ENCODE measurements around the gene CNP. TPM values are rescaled to one million over a fixed set of nuclear protein-coding genes. Genes with fewer than 3 reads are reported as not detected.

The CNP gene
- polyA plus RNA-seq (2012; ENCODE audit: missing spikeins): 26.4 TPM

DNA sequence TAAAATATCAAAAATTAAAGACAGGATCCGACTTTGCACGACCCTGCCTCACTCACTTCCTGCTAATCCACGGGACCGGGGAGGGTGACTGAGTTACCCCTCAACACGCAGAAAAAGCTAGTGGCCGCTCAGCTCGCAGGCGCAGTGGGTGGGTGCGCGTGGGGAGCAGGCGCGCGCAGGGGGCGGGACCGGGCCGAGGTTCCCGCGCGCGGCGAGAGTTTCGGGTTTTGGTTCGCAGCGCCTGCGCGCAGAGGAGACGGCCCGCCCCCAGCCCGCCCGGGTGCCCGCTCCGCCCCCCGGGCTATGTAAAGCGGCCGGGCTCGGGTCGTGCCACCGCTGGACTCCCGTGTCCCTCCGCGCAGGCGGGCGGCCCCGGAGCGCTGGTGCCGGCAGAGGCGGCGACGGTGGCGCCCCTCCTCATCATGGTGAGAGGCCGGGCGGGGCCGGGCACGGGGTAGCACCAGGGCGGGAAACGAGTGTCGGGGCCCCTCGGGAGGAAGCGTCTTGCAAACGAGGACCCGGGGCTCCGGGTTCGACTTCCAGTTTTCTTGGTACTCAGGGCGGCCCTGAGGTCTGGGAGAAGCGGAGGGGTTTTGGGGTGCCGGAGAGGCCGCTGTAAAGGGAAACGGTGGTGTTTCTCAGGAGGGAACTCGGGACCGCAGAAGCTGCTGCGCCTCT, at the start of gene CNP:
CNP (plus strand) TSS at position 333 of the 678 bp plus-strand sequence; CDS start at position 423, 90 bp downstream.
- TF ChIP-seq POLR2A (IDR thresholded peaks at IDR 0.05; ENCODE audit: low read depth, low read length) (peak; percentile 69), TAF1 (IDR thresholded peaks at IDR 0.05; ENCODE audit: borderline replicate concordance, low read depth, low read length) (peak; percentile 33; the same call in 1 of the 2 replicates), POLR2AphosphoS5 (IDR thresholded peaks at IDR 0.05; ENCODE audit: low read depth, low read length) (peak; percentile 57)
- FAIRE-seq (peak; percentile 73), DNase-seq (ENCODE audit: insufficient read length) (peak; percentile 95)

GRCh38 chr17:41917192-41917591, 49.4 kb upstream of the CNP start:
- FAIRE-seq (peak; percentile 30), DNase-seq (ENCODE audit: insufficient read length) (no peak)
- TF ChIP-seq POLR2AphosphoS5 (IDR thresholded peaks at IDR 0.05; ENCODE audit: low read depth, low read length) (no peak), POLR2A (IDR thresholded peaks at IDR 0.05; ENCODE audit: low read depth, low read length) (no peak), TAF1 (IDR thresholded peaks at IDR 0.05; ENCODE audit: borderline replicate concordance, low read depth, low read length) (no peak)

DNA sequence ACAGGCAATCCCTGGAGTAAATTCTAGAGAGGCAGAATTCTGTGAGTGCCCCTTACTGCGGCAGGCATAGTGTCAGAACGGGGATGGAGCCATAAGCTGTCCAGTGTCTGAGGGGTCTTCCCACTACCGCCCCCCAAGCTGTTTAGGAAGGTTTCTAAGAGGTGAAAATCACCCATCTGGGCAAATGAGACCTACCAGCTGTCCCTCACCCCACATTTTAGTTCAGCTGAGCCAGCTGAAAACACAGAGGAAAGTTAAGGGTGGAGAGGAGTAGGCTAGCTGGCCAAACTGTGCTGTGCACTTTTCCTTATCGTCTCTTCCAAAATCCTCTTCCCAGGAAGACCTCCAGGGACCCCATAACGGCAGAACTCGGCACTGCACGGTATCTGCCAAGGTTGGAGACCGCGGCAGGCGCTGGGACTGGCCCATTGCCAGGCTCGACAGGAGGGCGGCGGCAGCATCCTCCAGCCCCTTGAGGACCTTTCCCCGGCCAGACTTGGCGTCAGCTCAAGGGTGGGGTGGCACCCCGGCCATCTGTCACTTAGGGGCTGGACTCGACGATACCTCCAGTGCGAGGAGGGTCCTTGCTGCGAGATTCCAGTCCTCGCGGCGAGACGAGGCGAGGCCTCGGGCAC, 48.8 kb upstream of the CNP start:
- FAIRE-seq (no peak), DNase-seq (ENCODE audit: insufficient read length) (no peak)
- TF ChIP-seq POLR2AphosphoS5 (IDR thresholded peaks at IDR 0.05; ENCODE audit: low read depth, low read length) (no peak; the same call in 1 of the 2 replicates), POLR2A (IDR thresholded peaks at IDR 0.05; ENCODE audit: low read depth, low read length) (no peak), TAF1 (IDR thresholded peaks at IDR 0.05; ENCODE audit: borderline replicate concordance, low read depth, low read length) (no peak)

DNA sequence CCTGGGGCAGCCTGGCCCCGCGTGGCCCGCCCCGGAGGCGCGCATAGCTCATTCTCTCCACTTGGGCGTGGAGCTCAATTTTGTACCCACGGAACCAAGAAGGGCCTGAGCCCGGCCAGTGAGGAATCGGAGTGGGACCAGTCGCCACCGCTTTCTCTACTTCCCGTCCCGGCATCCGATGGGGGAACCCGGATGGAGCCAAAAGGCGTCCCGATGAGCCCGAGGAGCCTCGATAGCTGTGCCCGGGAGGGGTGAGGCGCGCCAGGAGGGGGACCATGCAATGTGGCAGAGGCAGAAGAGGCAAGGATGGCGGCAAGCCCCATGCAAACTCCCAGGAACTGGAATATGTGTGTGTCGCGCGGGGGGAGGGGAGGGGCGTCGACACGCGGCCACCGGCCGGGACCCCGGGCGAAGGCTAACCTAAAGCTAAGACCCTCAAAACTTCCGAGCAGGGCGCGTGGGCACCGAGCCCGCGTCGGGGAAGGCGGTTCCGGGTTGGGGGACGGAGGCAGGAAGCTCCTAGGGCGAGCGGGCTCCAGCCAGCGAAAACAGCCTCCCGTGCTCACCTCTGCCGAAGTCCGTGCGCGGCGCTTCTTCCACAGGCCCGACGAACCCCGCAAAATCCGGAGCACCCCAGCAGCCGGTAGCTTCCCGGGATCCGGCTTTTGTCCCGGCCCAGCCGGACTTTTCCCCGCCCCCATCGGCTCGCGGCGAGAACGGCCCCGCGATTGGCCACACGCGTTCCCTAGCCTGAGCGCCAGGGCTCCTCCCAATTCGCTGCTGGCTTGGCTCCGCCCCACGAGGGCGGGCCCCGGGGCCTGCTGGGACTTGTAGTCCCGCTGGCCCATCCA, 48.1 kb upstream of the CNP start, which contains the start of gene ACLY:
ACLY (minus strand) TSS at position 638 of the 851 bp plus-strand sequence. CDS start 5,078 bp downstream, outside the sequence.
- TF ChIP-seq POLR2AphosphoS5 (IDR thresholded peaks at IDR 0.05; ENCODE audit: low read depth, low read length): peak; percentile 82
- TF ChIP-seq POLR2A (IDR thresholded peaks at IDR 0.05; ENCODE audit: low read depth, low read length): peak; percentile 84
- peak; percentile 44; the same call in 1 of the 2 replicates for TF ChIP-seq TAF1 (IDR thresholded peaks at IDR 0.05; ENCODE audit: borderline replicate concordance, low read depth, low read length)
- DNase-seq (ENCODE audit: insufficient read length): peak; percentile 100
- peak; percentile 98 for FAIRE-seq

- TF ChIP-seq POLR2A (IDR thresholded peaks at IDR 0.05; ENCODE audit: low read depth, low read length) (no peak), POLR2AphosphoS5 (IDR thresholded peaks at IDR 0.05; ENCODE audit: low read depth, low read length) (no peak; the same call in 1 of the 2 replicates), TAF1 (IDR thresholded peaks at IDR 0.05; ENCODE audit: borderline replicate concordance, low read depth, low read length) (no peak)
- FAIRE-seq: no peak
- DNase-seq (ENCODE audit: insufficient read length): no peak
Measured at GRCh38 chr17:41919165-41919817, 47.3 kb upstream of the CNP start.

GRCh38 chr17:41919840-41920579, 46.6 kb upstream of the CNP start:
- TF ChIP-seq POLR2AphosphoS5 (IDR thresholded peaks at IDR 0.05; ENCODE audit: low read depth, low read length) (no peak), TAF1 (IDR thresholded peaks at IDR 0.05; ENCODE audit: borderline replicate concordance, low read depth, low read length) (no peak), POLR2A (IDR thresholded peaks at IDR 0.05; ENCODE audit: low read depth, low read length) (no peak)
- no peak for FAIRE-seq
- no peak for DNase-seq (ENCODE audit: insufficient read length)

DNA sequence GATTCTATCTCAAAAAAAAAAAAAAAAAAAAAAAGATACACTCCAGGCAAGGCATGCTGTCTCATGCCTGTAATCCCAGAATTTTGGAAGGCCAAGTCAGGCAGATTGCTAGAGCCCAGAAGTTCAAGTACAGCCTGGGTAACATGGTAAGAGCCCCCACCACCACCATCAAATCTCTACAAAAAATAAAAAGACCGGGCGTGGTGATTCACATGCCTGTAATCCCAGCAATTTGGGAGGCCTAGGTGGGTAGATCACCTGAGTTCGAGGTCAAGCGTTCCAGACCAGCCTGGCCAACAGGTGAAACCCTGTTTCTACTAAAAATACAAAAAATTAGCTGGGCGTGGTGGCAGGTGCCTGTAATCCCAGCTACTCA, 46.0 kb upstream of the CNP start:
- TF ChIP-seq POLR2A (IDR thresholded peaks at IDR 0.05; ENCODE audit: low read depth, low read length) (no peak), TAF1 (IDR thresholded peaks at IDR 0.05; ENCODE audit: borderline replicate concordance, low read depth, low read length) (no peak), POLR2AphosphoS5 (IDR thresholded peaks at IDR 0.05; ENCODE audit: low read depth, low read length) (no peak)
- FAIRE-seq (no peak), DNase-seq (ENCODE audit: insufficient read length) (no peak)

GRCh38 chr17:41925991-41926590, 40.5 kb upstream of the CNP start:
- DNase-seq (ENCODE audit: insufficient read length) (no peak), FAIRE-seq (no peak)
- TF ChIP-seq POLR2AphosphoS5 (IDR thresholded peaks at IDR 0.05; ENCODE audit: low read depth, low read length): no peak
- no peak for TF ChIP-seq POLR2A (IDR thresholded peaks at IDR 0.05; ENCODE audit: low read depth, low read length)
- TF ChIP-seq TAF1 (IDR thresholded peaks at IDR 0.05; ENCODE audit: borderline replicate concordance, low read depth, low read length): no peak

GRCh38 chr17:41928693-41929251, 37.8 kb upstream of the CNP start:
- FAIRE-seq (no peak), DNase-seq (ENCODE audit: insufficient read length) (no peak)
- TF ChIP-seq POLR2A (IDR thresholded peaks at IDR 0.05; ENCODE audit: low read depth, low read length): no peak
- no peak for TF ChIP-seq POLR2AphosphoS5 (IDR thresholded peaks at IDR 0.05; ENCODE audit: low read depth, low read length)

Data from GM12892 (cell line).